ENCODE data around the gene PREX1.
A peak's percentile ranks its signal among the peaks of the same experiment; 100 is the strongest.
"Not testable (repeated sequence)": the region's sequence is repeated elsewhere in the genome, so short reads cannot be mapped to it uniquely, and the experiment has no call there.

Gene PREX1

DNA sequence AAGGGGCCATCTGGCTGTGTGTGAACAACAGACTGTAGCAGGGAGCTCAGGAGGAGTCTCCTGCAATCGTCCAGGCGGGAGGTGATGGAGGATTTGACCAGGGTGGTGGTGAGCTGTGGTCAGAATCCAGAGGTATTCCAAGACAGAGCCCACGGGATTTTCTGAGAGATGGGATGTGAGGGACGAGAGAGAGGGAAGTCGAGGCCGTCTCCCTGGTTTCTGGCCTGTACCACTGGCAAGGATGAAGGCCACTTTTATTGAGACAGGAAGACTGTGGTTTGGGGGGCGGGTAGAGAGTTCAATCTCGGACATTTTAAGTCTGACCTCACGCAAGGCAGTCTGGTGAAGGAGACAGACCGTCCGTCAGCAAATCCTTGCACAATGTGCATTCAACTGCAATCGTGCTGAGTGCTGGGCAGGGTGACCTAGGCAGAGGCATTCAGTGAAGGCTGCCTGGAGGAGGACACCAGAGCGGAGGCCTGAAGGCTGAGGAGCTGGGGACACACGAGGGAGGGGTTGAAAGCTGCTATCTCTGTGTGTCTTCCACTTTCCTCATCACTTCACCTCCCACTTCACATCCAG, 53.9 kb downstream of the PREX1 start:
- no peak for DNase-seq (ENCODE audit: low read depth in 2 of 2)

DNA sequence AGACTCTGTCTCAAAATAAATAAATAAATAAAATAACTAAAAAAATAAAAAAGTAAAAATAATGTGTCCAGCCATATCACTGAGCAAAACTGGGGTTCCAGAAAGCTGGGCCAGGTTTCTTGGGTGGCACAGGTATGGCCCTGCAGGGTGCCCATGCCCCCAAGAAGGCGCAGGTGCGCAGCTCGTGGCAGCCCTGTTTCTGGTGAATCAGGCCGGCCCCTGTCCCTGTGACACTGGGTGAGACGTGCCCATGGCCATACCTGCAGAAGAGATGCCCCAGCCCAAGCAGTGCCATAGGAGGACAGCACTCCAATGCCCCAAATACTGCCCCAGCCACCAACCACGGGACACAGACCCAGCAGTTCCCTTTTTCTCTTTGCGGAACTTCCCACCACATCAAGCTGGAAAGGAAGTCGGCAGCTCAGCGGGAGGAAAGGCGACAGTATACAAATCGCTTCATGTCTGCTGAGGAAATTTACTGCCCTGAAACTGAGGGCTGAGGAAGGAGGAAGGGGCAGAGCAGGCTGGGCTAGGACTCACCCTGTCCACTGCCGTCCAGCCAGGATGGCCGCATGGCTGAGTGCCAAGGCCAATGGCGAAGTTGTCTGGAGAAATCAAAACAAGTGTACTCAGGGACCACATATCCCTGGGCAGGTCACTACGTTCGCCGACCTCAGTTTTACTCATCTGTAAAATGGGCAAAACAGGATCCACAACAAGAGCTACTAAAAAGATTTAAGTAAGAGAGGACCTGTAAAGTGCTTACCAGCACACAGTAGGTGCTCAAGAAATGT, 55.4 kb downstream of the PREX1 start:
- DNase-seq (ENCODE audit: low read depth in 2 of 2) = no peak

DNA sequence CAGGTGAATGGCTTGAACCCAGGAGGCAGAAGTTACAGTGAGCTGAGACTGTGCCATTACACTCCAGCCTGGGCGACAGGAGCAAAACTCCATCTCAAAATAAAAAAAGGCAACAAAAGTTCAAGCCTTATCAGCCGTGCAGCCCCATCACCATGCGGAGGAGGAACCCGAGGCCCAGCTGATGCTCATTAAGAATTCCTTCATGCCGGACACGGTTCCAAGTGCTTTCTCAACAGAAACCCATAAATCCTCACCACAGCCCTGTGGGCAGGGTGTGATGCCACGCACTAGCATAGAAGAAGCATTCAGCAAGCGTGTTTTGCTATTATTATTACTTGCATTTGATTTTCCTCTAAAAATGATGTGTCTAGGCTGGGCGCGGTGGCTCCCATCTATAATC, 56.3 kb downstream of the PREX1 start:
- no peak for DNase-seq (ENCODE audit: low read depth in 2 of 2)

DNA sequence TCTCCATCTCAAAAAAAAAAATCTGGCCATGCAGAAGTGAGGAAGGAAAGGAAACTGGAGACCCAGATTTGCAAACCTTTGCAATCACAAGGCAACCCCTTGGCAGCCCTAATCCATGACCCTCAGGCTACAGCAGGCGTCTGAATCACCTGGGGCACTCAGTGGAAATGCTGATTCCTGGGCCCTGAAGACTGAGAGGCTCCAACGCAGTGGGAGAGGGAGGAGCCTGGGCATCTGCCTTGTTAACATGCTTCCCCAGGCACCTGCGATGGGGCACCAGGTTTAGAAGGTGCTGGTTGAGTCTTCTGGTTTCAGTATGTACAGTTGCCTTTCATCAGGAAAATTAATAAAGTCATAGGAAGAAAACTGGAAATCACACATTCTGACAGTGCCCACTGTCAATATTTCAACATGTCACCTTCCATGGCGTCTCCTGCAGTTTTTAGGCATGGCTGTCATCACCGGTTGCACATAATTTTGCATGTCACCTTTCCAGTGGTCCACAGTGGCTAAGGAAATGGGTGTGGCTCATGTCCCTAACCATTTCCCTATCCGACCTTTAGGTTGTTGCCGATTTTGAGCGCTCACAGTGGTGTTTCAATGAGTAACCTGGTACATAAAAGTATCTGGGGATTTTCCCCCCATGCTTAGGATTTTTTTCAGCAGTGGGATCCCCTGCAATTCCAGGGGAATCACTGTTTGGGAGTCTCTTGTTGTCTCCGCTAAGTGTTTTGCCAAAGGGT, 56.9 kb downstream of the PREX1 start:
- DNase-seq (ENCODE audit: low read depth in 2 of 2) = no peak

DNA sequence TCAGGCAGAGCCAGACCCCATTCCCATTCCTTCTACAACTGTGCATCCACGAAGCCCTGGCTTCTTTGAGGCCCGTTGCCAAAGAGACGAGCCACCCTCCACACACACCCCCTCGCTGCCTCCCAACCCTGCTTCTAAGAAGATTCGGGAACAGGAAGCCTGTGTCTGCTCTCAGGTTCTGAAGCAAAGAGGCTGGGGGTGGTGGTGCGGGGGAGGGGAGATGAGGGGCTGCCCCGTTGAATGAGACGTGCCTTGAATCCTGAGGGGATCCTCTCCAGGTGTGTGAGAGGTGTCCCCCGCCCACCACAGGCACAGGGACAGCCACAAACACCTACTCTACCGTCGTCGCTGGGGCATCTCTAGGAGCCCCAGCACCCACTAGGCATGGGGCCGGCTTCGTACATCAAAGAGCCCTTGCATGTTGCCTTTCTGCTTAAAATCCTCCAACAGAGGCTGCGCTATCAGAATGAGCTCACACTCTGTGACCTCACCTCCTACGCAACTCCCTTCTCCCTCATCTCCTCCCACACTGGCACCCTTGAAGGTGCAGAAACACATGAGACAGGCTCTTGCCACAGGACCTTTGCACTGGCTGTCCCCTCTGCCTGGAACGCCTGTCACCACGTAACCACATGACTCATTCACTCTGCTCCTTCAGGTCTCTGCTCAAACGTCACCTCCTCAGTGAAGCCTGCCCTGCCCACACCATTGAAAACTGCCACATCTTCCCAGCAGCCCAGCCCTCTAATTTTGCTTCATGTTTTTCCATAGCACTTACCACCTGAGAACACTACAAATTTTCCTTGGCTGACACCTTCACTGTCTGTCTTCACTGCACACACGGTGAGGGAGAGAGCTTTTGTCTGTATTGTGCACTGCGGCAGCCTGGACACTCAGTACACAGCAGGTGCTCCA, 58.5 kb downstream of the PREX1 start:
- peak; percentile 80 to 85 for DNase-seq (ENCODE audit: low read depth in 2 of 2)

DNA sequence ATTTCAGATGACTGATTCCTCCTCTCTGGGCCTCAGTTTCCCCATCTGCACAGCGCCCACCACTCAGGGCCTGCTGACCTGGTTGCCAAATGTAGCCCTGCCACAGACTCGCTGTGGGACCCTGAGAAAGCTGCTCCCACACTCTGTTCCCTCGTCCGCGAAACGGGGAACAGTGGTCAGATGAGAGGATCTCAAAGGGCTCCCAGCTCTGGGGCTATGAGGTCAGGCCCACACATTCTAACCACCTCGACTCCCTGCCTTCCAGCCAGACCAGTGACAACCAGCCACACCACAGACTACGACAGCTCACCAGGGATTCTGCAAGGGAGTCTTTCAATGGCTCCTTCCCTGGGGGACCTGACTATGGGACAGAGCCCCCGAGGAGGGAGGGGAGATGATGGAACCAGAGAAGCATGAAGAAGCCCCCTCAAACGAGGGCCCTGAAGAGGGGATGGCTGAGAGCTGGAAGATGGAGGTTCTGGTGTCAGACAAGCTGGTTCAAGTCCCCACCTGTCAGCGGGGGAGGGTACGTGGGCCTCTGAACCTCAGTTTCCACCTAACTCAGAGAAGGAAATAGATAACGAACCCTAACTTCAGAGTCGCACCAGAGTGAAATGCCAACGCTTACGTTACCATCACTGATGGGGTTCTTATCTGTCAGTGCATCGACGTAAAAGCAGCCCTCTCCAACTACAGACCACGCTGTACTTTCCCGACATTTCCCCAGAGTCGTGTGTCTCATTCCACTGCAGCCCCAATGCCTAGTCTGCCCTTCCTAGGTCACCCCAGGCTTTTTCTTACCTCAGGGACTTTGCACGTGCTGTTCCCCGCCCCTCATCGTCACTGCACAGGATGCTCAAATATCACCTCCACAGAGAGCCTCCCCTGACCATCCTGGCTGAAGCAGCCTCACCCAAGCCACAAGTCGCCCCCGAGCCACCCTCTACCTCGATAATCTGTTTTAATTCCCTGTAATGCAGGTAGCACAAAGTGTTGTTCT, 60.5 kb downstream of the PREX1 start:
- no peak for DNase-seq (ENCODE audit: low read depth in 2 of 2)

DNA sequence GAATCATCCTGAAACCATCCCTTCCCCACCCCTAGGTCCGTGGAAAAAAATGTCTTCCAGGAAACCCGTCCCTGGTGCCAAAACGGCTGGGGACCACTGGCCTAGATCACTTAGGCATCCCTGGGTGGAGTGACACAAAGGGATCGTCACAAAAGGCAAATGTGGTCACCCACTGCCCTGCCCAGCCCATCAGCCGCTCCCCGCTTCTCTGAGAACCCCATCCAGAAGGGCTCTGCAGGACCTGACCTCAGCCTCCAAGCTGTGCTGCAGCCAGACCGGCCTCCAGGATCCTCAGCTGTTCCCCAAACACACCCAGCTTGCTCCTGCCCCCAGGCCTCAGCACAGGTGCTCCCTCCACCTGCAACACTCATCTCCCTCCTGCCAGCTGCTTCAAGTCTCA, 61.6 kb downstream of the PREX1 start:
- no peak for DNase-seq (ENCODE audit: low read depth in 2 of 2)

DNA sequence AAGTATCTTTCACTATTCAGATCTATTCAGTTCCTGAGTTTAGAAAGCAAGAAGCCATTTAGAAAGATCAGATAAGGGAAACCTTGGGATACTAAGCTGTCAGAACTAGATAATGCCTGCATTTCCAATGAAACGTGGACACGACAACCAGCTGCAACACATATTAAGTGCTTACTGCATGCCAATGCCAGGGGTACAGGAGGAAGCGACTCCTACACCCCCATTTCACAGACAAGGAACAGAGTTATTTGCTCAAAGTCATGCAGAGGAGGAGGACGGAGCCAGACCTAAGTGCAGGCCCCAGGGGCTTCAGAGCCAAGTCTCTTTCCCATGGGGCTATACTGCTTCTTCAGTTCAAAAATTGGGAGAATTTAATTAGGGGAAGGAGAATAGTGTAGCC, 62.4 kb downstream of the PREX1 start:
- DNase-seq (ENCODE audit: low read depth in 2 of 2) = no peak

DNA sequence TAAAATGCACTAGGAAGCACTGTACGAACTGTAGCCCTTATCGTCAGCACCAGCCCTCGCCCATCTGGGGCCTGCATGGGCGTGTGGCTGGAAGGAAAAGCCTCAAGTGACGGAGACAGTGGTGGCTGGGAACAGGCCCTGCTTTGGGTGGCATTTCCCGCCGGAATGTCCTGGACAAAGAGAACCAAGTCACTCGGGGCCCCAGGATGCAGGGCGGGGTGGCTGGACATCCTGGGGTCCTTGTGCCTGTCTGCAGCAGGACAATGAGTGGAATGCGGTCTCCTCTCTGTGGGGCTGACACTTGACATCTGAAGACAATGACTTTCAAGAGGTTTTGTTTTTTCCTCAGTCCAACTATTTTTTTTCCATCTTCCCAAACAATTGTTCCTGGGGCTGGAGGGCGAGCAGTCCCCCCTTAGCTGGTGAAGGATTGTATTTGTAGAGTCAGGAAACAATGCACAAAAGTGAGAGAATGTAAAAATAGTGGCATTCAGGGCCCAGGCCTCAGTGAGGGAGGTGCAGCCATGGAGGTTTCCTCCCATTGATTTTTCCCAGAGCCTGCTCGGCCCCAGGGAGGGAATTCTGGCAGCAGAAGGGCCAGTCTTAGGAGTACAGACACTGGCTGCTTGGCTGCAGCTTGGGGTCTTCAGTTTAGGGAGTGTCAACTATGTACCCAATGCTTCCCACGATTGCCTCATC, 64.4 kb downstream of the PREX1 start:
- no peak for DNase-seq (ENCODE audit: low read depth in 2 of 2)

DNA sequence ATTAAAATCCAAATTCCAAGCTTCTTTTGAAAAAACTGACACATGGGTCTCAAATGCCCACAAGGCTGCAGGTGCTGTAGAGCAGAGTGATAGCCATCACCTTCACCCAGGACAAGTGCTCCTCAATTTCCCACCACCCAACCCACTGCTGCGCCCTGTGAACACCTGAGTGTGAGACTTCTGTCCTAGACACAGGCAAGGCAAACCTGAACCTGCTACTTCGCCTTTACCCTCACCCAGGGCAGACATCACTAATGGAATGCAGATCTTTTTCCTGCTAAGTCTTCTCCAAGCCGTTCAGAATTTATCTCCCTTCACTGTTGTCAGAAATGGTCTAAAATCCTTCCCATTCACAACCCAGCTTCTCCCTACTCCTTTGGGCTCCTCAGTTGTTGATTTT, 65.9 kb downstream of the PREX1 start:
- no peak for DNase-seq (ENCODE audit: low read depth in 2 of 2)

DNA sequence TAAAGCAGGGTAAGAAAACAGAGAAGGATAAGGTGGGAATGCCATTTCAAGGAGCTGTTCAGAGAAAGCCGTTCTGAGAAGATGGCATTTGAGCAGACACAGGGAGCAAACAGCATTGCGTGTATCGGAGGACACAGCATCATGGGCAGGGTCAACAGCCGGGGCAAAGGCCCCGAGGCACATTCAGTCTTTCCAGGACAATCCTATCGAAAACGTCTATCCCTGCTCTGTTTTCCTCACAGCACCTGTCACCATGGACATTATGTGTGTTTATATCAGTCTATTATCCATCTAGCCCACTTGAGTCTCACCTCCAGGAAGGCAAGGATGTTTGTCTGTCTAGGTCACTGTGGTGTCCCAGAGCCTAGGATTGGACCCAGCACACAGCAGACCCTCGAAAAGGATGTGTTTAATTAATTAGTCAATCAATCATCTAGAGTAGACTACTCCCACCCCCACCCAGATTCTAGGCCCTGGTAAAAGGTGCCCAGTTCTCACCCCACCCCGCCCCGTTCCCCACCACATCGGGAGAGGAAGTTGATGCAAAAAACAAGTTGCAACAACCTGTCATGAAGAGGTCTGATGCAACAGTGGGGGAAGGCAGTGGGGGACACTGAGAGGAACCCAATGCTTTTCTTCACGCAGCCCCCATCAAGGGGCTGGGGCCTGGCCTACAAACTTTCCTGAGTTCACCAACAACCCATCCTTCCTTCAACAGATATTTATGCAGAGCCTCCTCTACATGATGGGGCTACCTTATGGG, 66.6 kb downstream of the PREX1 start:
- DNase-seq (ENCODE audit: low read depth in 2 of 2) = no peak

DNA sequence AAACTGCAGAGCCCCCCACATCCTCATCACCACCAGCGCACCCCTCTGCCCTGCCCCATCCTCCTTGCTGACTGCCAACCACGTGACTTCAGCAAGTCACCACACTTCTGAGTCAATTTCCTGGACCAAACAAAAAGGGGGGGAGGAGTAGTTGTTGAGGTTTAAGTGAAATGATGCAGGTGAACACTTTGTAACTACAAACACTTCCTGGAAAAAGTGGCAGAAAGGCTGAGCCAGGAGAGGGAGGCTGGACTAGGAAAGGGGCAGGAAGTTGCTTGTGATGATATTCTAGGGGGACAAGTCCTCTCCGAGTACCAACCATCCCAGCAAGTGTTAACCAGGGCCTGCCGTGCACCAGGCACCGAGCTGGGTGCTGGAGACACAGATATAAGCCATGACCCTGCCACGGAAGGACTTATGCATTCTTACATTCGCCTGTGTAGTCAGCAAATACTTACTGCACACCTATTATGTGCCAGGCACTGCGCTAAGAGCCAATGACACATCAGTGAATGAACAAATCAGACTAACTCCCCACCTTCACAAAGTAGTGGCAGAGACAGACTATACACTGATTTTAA, 67.3 kb downstream of the PREX1 start:
- DNase-seq (ENCODE audit: low read depth in 2 of 2) = peak in 1 of 2 donors; percentile 39

DNA sequence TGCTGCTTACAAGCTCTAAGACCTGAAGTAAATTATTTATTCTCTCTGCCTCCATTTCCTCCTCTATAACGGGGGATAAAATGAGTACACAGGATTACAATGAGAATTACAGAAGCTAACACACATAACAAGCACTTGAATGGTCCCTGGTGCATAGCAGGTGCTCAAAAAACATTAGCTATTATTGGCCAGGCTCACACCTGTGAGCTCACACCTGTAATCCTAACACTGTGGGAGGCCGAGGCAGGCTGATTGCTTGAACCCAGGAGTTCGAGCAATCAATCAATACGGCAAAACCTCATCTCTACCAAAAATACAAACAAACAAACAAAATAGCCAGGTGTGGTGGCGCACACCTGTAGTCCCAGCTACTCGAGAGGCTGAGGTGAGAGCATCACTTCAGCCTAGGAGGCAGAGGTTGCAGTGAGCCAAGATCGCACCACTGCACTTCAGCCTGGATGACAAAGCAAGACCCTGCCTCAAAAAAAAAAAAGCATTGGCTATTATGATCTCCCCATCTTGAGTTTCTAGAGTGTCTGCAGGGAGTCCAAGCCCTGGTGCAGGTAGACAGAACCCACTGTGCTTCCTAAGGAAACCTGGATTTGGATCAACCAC, 68.1 kb downstream of the PREX1 start:
- no peak for DNase-seq (ENCODE audit: low read depth in 2 of 2)

DNA sequence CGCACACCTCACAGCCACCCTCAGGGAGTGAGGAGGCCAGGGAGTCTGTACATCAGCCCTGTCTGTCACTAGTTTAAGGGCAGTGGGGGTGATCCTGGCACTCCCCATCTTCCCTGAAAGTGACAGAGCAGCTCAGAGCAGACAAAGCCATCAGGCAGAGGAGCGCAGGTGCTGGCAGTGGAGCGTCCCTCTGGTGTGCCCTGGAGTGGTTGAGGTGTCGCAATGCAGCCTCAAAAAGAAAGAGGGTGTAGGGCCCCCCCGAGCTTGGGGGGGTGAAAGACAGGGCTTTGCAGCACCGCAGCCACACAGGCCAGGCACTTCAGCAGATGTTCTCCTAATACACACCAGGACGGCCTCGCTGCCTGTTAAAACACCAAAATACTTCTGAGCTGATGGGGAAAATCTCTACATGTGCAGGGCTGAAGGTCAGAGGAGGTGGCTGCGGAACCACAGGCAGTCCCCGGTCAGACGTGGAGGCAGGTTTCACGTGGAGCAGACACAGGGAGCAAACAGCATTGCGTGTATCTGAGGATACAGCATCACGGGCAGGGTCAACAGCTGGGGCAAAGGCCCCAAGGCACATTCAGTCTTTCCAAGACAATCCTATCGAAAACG, 69.5 kb downstream of the PREX1 start:
- DNase-seq (ENCODE audit: low read depth in 2 of 2) = no peak

DNA sequence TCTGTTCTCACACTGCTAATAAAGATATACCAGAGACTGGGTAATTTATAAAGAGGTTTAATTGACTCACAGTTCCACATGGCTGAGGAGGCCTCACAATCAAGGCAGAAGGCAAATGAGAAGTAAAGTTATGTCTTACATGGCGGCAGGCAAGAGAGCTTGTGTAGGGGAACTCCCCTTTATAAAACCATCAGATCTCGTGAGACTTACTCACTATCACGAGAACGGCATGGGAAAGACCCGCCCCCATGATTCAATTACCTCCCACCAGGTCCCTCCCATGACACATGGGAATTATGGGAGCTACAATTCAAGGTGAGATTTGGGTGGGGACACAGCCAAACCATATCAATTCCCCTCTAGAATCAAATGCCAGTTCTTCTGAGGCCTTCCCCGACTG, 71.0 kb downstream of the PREX1 start:
- not testable (repeated sequence) for DNase-seq (ENCODE audit: low read depth in 2 of 2)

DNA sequence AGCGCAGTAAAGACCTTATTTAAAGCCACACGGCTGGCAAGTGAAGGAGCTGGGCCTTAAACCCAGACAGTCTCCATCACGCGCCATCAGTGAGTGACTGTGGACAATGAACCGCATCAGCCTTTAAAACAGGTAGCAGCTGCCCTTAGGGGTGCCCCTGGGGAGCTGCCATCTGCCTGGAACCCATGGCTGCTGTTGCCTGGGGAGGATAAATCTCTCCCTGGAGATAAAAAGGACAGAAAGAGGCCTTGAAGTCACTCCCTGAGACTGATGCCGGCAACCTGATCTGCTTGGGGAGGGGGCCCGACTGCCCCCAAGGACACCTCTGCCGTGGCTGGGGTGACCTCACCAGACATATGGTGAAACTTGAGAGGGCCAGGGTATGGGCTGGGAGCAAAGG, 73.5 kb downstream of the PREX1 start:
- no peak for DNase-seq (ENCODE audit: low read depth in 2 of 2)

DNA sequence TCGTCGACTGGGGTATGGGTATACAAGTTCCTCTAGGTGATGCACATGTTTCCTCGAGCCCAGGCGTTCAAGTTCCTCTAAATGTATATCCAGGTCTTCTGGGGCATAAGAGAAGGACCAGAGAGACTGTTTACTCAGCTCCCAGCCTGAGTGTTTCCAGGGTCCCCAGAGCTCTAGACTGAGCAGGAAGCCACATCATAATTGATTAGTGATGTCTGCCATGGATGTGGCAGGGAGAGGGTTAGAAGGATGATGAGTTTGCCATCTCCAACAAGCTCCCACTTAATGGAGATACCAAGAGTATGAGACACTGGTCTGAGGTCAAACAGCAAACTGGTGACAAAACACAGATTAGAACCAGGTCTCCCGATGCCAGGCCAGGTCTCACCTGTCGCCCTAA, 74.8 kb downstream of the PREX1 start:
- DNase-seq (ENCODE audit: low read depth in 2 of 2) = no peak

DNA sequence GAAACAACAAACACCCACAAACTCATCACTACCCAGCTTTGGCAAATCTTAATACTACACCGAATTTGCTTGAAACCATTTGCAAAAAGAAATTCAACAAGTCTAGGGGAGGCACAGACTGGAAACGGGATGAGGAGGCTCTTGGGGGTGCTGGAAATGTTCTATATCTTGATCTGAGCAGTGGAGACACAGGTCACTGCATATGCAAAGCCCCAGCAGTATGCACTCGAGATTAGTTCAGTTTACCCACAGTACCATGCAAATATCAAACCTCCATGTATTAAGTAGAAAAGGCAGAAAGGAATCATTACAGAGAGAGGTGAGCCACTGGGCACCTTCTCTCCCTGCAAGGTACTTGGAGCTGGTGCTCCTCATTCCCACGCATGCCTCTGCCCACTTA, 75.9 kb downstream of the PREX1 start:
- no peak for DNase-seq (ENCODE audit: low read depth in 2 of 2)
